ENCODE data around the gene NPTX2.

Gene NPTX2

GRCh38 chr7:98619450-98620321 is 2.6 kb downstream of the NPTX2 start:
- TF ChIP-seq, protein P1, sequence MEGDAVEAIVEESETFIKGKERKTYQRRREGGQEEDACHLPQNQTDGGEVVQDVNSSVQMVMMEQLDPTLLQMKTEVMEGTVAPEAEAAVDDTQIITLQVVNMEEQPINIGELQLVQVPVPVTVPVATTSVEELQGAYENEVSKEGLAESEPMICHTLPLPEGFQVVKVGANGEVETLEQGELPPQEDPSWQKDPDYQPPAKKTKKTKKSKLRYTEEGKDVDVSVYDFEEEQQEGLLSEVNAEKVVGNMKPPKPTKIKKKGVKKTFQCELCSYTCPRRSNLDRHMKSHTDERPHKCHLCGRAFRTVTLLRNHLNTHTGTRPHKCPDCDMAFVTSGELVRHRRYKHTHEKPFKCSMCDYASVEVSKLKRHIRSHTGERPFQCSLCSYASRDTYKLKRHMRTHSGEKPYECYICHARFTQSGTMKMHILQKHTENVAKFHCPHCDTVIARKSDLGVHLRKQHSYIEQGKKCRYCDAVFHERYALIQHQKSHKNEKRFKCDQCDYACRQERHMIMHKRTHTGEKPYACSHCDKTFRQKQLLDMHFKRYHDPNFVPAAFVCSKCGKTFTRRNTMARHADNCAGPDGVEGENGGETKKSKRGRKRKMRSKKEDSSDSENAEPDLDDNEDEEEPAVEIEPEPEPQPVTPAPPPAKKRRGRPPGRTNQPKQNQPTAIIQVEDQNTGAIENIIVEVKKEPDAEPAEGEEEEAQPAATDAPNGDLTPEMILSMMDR (IDR thresholded peaks at IDR 0.05; ENCODE audit: extremely low read depth, missing control alignments) = no peak
- DNase-seq (ENCODE audit: low spot score) = no peak

DNA sequence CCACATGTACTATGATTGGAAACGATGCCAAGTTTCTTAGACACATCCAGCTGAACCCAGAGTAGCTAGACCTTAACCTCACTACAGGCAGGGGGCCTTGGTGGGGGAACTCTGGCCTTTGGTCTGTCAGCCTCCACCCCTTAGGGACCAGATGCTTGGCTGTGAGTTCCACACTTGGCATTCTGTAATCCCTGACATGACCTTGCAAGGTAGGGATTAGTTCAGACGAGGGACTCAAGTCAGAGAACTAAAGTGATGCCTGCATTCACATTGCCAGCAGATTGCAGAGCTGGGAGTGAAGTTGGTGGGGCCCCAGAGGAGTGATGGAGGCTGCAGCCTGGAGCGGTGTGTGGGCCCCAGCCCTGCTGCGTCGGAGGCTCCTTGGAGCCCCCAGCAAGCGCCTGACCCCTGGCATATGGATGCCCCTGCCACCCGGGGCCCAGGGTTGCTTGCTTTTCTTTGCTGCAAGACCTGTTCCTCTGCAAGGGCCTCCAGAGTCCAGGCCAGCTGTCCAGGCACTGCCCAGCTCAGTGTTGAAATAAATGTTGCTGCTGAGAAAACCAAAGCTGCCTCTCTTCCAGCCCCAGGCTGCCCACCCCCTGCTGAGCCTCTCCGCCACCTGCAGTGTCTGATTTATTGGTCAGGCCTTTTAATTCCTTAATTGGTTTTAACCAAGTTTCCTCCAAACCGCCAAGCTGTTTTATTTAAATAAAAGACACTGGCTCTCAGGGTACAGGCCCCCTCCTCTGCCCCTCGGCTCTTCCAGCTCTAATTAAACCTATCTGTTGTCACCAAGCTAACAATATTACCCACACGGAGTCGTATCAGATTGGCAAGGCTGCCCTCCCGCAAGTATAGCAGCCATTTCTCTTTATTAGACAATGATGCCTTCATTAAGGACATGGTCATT is 4.7 kb downstream of the NPTX2 start:
- TF ChIP-seq, protein P1 (IDR thresholded peaks at IDR 0.05; ENCODE audit: extremely low read depth, missing control alignments) = no peak
- no peak for DNase-seq (ENCODE audit: low spot score)

DNA sequence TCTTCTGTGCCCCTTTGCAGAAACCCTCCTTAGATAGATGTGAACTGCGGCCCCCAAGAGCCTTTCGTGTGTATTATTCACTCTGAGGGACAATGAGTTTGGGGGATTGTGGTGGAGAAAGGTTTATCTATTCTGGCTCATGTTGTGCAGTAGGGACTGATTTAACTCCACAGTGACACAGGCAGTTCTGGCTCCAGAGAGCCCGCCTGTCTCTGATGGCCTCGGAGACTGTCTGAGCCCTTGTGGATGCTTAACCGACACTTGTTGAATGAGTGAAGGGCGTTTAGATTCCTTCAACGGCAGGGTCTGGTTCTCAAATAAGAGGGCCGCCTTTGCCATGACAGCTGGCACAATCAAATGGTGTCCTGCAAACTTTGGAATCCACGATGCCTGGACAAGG is 5.8 kb downstream of the NPTX2 start:
- no peak for DNase-seq (ENCODE audit: low spot score)
- TF ChIP-seq, protein P1 (IDR thresholded peaks at IDR 0.05; ENCODE audit: extremely low read depth, missing control alignments) = no peak

DNA sequence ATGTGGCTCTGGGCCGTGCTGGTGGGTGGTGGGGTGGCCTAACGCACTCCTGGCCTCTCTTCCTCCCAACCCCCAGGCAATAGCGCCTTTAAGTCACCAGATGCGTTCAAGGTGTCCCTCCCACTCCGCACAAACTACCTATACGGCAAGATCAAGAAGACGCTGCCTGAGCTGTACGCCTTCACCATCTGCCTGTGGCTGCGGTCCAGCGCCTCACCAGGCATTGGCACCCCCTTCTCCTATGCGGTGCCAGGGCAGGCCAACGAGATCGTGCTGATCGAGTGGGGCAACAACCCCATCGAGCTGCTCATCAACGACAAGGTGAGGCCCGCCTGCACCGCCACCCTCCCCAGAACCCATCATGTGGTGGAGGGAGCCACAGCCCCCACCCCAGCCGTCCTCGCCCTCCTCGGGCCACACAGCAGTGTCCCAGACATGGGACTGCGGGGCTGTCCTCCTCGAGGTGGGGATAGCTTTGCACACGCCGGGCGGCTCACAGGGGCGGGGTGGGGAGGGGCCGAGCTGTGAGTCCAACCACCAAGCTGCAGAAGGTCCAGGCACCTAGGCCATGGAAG is 7.8 kb downstream of the NPTX2 start:
- TF ChIP-seq, protein P1 (IDR thresholded peaks at IDR 0.05; ENCODE audit: extremely low read depth, missing control alignments) = no peak
- DNase-seq (ENCODE audit: low spot score) = no peak

- TF ChIP-seq, protein P1 (IDR thresholded peaks at IDR 0.05; ENCODE audit: extremely low read depth, missing control alignments) = no peak
- no peak for DNase-seq (ENCODE audit: low spot score)
Measured at GRCh38 chr7:98626460-98627412, 9.7 kb downstream of the NPTX2 start.

- no peak for DNase-seq (ENCODE audit: low spot score)
- TF ChIP-seq, protein P1 (IDR thresholded peaks at IDR 0.05; ENCODE audit: extremely low read depth, missing control alignments) = no peak
Measured at GRCh38 chr7:98627413-98627790, 10.3 kb downstream of the NPTX2 start.
